Measurements from ENCODE around the gene OVAAL. TPM values are rescaled to one million over a fixed set of nuclear protein-coding genes. Genes with fewer than 3 reads are reported as not detected.
A peak's percentile ranks its signal among the peaks of the same experiment; 100 is the strongest.
"Not testable (repeated sequence)": the region's sequence is repeated elsewhere in the genome, so short reads cannot be mapped to it uniquely, and the experiment has no call there.

Gene OVAAL
- total RNA-seq, 1 donor from 2014 or later = 1.5 TPM

DNA sequence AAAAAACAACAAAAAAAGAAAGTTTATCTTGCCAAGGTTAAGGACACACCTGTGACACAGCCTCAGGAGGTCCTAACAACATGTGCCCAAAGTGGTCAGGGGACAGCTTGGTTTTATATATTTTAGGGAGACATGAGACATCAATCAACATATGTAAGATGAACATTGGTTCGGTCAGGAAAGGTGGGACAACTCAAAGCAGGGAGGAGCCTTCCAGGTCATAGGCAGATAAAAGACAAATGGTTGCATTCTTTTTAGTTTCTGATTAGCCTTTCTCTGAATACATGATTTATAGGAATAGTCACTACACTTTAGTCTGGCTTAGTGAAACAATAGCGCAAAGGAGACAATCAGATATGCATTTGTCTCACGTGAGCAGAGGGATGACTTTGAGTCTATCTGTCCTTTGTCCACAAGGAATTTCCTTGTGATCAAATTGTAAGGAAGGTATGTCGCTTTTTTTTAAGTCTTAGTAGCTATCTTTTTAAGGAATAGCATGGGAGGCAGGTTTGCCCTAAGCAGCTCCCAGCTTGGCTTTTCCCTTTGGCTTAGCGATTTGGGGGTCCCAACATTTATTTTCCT is 23.3 kb upstream of the OVAAL start:
- intact Hi-C loops (cut with micrococcal nuclease) = loop anchor here (10.0 kb wide), 1 partner anchor 99 kb away; the partner anchor contains the start of gene XPR1
- DNase-seq (no peak), ATAC-seq (no peak)

DNA sequence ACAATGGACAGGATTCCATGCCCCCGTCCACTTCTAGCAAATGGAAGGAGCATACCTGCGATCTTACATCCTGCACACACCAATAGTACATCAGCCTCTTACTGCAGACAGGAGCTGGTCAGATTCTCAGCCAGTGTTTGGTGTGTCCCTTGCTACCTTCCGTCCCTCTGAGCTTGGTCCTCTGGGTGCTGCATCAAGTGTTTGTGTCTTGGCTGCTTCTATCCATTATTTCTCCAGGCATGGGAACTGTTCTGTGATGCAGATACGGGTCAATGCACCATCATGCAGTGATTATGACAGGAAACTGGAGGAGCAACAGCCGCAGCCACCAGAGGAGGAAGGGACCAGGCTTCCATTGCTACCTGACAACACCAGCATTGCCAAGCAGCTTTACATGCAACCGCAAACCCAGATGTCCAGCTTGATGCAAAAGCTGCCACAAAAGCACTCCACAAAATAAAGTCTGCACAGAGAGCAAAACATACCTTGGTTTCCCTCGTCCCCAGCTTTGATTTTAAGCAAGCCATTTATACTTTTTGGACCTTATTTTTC is 21.9 kb upstream of the OVAAL start:
- DNase-seq (no peak), ATAC-seq (no peak)
- intact Hi-C loops (cut with micrococcal nuclease) = loop anchor here (10.0 kb wide), 1 partner anchor 98 kb away; the partner anchor contains the start of gene XPR1

DNA sequence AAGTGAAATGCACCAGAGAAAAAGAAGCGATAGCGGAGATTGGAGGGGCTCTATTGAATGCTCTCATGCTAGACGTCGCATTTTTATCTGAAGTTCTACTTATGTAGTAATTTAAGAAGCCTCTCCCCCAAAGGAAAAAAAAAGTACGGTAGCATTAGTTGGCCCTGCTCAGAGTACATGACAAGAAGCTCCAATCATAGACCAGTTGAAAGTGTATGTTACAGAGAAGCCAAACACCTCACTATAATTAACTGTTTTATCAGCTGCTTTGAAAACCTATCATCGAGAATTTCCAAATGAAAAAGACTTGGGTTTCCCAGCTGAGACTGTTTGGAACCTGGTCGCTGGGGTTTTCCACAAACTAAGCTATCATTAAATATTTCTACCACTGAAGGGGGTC is 19.6 kb upstream of the OVAAL start:
- DNase-seq = no peak
- intact Hi-C loops (cut with micrococcal nuclease) = loop anchor here (10.0 kb wide), 1 partner anchor 96 kb away; the partner anchor contains the start of gene XPR1
- ATAC-seq = peak; percentile 56

DNA sequence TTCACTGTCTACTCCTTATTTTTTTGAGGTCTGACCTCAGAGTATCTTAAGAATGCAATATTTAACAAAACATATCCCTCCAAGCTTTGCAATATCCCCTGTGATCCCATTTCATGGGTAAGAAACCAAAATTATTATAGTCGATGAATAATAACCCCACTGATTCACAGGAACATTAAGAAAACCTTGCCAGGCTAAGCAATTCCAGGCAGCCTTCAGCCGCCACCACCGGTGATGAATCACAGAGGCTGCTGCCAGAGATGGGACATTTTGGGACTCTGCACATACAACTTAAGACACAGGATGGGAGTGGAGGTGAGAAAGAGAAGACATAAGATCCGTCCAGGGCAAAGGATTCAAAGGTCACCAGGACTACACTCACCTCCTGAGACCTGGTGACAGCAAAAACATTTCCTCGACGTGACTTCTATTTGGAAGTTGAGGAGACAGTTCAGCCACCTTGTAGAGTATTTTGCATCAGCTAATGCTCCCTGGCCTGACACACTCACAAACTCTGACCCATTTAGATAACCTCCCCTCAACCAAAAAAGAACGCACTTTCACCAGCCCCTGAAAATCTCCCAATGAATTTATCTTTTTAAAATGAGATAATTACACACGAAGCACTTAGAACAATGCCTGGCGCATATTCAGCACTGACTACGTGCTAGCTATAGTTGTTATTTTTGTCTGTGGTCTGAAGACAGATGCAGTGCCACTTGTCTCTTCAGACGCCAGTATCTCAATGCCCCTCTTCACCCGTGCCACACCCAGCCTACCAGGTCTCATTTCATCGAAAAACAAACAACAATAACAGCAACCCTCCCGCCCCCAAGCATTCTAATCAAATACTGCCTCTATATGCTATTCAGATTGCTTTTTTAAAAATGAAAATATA is 17.8 kb upstream of the OVAAL start:
- ATAC-seq (peak; percentile 81), DNase-seq (no peak)
- intact Hi-C loops (cut with micrococcal nuclease) = no loop called here

DNA sequence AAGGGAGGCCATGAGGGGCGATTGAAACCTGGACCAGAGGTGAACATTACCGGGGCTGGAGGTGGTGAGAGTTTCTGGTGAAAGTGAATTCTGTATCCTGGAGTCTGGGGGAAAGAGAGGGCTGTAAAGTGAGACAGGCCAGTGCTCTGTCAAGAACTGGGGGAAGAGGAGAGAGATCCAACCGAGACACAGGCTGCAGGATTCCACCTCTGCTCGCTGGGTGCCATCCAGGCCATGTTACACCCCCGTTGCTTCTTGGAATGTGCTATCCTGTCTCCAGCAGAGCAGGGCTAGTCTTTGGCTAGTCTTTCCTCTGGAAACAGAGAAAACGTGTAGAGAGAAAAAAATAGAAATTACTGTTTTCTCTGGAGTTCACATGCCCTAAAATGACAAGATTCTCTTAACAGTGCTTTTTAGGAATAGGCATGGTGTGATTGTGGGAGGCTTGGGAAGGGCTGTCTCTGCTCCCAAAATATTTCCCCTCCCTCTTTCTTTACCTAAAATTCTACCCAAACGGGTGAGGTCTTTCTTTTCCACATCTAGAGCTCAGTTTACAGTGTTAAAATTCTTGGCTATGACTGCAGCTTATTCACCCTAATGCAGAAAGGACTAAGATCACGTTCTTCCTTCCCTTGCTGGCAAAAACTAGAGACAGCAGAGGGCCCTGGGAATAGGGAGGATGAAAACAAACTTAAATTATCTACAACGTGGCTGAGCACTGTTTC is 16.5 kb upstream of the OVAAL start:
- ATAC-seq = no peak
- intact Hi-C loops (cut with micrococcal nuclease) = no loop called here

DNA sequence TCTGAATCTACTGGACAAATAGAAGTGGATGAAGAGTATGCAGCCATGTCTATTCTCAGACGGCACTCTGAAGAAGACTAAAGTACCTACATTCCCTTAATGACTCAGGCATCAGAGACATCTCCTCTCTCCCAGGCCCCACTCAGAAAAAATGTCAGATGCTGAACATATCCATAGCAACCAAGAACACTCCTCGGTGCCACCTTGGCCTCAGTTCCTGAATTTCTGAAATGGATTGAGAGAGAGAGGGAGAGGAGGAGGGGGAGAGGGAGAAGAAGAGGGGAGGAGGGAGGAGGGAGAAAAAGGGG is 16.0 kb upstream of the OVAAL start:
- DNase-seq (no peak), ATAC-seq (no peak)
- intact Hi-C loops (cut with micrococcal nuclease) = no loop called here

More for the DNA sequence above, 16.5 kb upstream of the OVAAL start:
- no peak for DNase-seq

DNA sequence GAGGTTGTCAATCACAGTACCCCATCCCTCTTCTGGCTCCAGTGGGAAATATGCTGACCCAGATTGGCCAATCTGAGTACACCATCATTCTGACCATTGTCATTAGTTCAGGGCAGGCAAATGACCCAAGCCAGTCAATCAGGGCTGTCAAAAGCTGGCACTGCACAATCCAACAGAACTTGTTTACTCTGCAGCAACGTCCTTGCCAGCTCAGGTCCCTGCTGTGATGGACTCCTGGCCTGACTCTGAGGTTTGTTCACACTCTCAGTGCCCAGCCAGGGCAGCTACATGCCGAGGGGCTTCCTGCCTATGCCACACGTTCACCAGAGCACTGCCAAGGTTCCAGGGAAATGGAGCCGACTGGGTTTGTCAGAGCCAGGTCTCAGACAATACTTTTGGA is 14.7 kb upstream of the OVAAL start:
- no peak for DNase-seq
- intact Hi-C loops (cut with micrococcal nuclease) = no loop called here
- ATAC-seq = no peak

DNA sequence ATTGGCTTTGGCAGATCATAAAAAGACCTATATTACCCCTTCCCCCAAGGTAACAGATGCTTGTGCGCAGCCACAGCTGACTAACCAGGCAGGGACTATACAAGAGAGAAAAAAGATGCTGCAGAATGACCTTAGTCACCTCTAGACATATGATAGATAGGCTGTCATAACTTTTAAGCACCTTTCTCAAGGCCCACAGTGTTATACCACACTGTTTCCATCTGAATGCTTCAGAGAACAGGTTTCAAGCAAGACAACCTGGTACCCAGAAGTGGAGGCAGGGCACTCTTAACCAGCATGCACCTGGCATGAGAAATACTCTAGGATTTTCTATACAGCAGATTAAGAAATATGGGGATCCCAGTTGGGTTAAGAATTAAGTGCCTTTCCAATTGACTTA is 12.8 kb upstream of the OVAAL start:
- intact Hi-C loops (cut with micrococcal nuclease) = no loop called here
- ATAC-seq (no peak), DNase-seq (no peak)

DNA sequence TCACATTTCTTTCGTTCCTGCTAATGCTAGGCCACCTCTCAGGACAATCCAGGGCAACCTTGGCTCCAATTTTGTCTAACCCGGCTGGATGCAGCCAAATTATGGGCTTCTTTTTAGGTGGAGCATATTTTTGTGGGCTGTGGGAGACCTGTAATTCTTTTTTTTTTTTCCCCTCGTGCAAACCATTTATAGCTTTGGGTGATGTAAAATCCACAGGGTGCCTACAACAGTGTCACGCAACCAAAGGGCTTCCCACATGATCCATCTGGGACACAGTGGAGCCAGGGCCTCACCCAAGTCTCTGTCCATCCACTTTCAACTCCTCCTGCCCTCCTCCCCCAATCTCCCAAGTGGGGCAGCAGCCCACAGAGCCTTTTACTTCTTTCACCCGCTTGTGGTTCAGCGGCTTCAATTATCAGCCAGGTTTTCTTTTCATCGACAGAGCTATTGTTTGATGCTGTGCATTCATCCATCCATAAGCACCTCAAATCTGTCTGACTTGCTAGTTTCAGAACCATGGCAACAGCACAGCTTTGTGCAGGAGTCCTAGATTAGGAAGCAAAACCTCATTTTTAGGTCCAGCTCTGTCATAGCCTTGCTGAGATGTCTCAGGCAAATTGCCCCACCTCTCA is 10.0 kb upstream of the OVAAL start:
- intact Hi-C loops (cut with micrococcal nuclease) = no loop called here
- no peak for ATAC-seq
- no peak for DNase-seq

DNA sequence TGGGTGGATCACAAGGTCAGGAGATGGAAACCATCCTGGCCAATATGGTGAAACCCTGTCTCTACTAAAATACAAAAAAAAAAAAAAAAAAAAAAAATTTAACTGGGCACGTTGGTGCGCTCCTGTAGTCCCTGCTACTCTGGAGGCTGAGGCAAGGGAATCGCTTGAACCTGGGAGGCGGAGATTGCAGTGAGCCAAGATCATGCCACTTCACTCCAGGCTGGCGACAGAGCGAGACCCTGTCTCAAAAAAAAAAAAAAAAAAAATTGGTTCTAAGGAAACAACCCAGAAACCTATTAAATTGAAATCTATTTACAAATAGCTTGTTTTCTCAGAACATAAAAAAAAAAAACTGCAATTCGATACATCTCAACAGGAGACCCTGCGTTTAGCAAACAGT is 9.0 kb upstream of the OVAAL start:
- ATAC-seq; DNase-seq; intact Hi-C loops (cut with micrococcal nuclease): not testable (repeated sequence)

DNA sequence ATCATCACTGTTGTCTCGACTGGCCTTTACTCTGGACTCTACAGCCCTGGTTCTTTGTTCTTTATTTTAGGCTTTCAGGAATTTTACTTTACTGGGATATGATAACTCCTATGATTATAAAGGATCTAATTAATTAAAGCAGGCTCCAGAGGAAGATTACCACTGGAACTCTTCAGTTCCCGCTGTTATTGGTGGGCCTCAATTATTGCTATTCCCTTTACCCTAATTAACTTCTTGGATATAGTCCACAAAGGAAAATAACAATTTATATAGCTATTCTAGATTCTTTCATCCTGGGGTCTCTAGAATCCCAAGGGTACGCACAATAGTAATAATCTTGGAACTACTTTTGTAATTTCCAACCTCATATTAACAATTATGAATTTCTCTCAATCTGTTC is 8.5 kb upstream of the OVAAL start:
- DNase-seq (no peak), ATAC-seq (no peak)
- intact Hi-C loops (cut with micrococcal nuclease) = no loop called here

DNA sequence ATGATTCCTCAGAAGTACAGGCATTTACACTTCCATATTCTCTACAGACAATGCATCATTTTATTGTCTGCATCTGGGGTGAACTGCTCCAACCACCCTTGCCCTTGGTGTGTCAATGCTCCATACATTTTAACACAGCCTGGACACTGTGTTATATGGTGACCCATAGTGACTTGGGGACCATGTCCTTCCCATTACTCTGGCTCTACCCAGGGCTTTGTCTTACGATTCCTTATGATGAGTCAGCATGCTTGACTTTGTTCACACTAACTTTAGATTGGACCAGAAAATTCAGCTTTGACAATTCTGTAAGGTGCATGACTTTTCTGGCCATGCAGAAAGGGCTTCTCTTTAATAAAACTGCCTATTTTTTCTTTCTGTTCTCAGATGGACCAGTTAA is 6.8 kb upstream of the OVAAL start:
- intact Hi-C loops (cut with micrococcal nuclease) = no loop called here
- no peak for DNase-seq
- no peak for ATAC-seq

DNA sequence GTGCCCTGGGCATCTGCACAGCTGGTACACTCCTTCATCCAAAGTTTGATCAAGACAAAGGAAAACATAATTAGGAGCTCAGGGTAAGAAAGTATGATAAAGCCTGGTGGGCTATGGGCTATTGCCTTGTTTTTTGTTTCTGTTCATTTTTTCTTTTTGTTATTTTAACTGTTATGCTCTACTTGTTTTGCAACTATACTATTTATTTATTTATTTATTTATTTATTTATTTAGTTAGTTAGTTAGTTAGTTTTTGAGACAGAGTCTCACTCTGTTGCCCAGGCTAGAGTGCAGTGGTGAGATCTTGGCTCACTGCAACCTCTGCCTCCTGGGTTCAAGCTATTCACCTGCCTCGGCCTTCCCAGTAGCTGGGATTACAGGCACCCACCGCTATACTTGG is 5.7 kb upstream of the OVAAL start:
- ATAC-seq; DNase-seq; intact Hi-C loops (cut with micrococcal nuclease): not testable (repeated sequence)

DNA sequence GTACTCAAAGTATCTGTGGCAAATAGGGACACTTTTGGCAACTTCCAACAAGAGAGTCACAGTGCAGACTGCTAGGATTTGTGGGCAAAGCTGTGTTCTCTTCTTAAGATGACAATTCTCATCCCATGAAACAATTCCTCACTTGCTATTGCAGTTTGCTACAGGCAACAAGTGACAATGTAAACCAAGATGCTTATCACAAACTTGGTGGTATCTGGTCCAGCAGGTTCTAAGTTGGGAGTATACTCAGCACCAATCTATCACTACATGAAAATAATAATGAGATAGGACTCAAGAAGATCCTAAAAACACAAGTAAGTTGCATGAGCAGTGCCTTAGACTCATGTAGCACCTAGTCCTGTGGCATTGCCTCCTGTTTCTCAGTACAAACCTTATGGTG is 3.4 kb upstream of the OVAAL start:
- intact Hi-C loops (cut with micrococcal nuclease) = no loop called here
- ATAC-seq = no peak
- no peak for DNase-seq

DNA sequence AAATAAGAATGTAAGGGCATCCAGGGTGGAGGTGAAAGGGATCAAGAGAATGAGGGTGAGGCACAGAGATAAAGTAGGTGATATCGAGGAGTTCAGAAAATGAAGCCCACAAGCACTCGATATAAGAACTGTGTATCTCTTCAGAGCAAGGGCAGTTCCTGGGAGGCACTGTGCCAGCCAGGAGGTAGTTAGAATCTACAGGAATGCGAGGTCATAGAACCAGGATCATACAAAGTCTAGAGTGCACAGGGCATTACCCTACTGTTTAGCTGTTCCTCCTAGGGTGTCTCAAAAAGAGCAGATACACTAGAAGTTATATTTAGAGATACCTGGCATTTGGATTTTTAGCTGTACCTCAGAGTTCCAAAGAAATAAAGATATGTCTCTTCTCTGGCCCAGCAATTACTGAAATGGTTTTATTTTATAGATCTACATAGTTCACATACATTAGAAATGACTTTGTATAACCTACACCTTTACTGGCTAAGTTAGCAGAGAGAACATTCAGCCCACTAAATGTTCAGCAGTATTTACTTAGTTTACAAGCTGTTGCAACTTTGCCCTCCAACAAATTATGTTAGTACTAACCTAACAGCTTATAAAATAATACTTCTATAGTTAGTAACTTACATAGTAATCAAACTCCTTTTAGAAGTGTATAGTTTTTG is 1.6 kb downstream of the OVAAL start:
- intact Hi-C loops (cut with micrococcal nuclease) = no loop called here
- DNase-seq = no peak
- ATAC-seq = no peak

DNA sequence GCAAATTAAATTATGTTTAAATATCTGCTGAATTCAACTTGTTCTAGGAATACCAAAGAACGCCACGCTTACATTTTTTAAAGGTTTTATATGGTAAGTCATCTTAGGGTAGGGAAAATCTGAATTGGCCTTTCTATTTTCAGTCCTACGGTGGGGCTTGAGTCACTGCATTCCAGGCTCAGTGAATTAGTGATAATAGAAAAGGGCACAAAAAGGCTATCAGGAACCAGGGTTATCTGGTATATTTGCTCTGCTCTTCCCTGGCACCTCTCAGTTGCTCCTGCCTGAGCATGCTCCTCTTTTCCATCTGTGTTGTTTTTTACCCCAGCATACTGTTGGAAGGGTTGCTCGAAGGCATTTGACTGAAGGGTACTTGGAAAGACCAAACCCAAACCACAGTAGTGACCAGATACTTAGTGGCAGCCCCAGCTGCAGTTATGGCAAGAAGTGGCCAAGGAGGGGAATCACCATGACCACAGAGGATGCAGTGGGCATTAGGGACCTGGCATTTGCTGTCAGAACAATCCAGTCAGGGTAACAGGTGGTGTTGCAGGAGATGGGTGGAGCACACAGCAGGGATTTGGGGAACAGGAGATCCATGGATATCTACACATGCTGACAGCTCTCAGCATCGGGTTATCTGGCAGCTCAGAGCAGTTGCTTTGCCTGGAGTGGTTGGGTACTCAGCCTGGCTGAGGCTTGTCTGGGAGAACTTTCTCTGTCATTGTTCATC is 2.3 kb downstream of the OVAAL start:
- ATAC-seq (peak; percentile 51), DNase-seq (no peak)
- intact Hi-C loops (cut with micrococcal nuclease) = no loop called here

DNA sequence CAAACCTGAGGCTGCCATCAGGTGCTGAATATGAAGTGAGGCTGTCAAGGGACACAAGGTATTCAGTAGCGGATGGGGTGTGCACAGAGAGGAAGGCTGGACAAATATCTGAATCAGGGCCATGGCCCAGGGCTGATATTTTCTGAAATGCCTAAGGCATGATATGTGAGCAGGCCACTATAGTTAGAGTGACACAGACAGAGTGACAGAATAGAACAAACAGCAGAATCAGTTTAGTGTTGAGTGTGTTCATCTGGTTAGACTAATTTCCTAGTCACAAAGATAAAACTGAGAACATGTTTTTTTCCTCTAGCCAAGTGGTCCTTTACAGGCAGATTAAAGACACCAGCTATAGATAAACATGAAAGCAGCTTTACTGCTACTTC is 3.9 kb downstream of the OVAAL start:
- ATAC-seq (peak; percentile 89), DNase-seq (no peak)
- intact Hi-C loops (cut with micrococcal nuclease) = no loop called here
